Activated B cell treated with CpG ODN at 0.5 μM for 24 hours (primary cell): ENCODE data around the gene CCL4. TPM values are rescaled to one million over a fixed set of nuclear protein-coding genes. Genes with fewer than 3 reads are reported as not detected.
"Not testable (repeated sequence)": the region's sequence is repeated elsewhere in the genome, so short reads cannot be mapped to it uniquely, and the experiment has no call there.

Experiments
- ATAC-seq: fragments of 200-7000 bp; cut with Tn5 transposase; one replicate; pipeline ENCODE4 v1.10.0; 2021; ENCODE audit warnings: low read depth, mild to moderate bottlenecking, moderate library complexity
- CTCF ChIA-PET: fragments of 350-600 bp; sonication (Branson Sonifier 250); formaldehyde crosslinking; loops from one replicate; lab custom pipeline; 2021; ENCODE audit warnings: antibody characterized with exemption; lab: Charles Lee
- POLR2A ChIA-PET: fragments of 350-600 bp; sonication (Branson Sonifier 250); formaldehyde crosslinking; loops from one replicate; lab custom pipeline; 2021; ENCODE audit warnings: antibody characterized with exemption; lab: Charles Lee
- DNase-seq: peaks from one replicate; pipeline ENCODE4 v3.0.0; 2022
- H3K27ac Mint-ChIP-seq: one replicate; pipeline ENCODE4 v1.8.0; 2020; ENCODE audit warnings: mixed read lengths
- H3K27me3 Mint-ChIP-seq: one replicate; pipeline ENCODE4 v1.8.0; 2021; ENCODE audit warnings: mixed read lengths
- H3K36me3 Mint-ChIP-seq: one replicate; pipeline ENCODE4 v1.8.0; 2021; ENCODE audit warnings: low read depth, mixed read lengths
- H3K4me1 Mint-ChIP-seq: one replicate; pipeline ENCODE4 v1.8.0; 2021; ENCODE audit warnings: mixed read lengths
- H3K4me3 Mint-ChIP-seq: one replicate; pipeline ENCODE4 v1.8.0; 2020; ENCODE audit warnings: mild to moderate bottlenecking, mixed read lengths
- H3K9me3 Mint-ChIP-seq: one replicate; pipeline ENCODE4 v1.8.0; 2020; ENCODE audit warnings: mixed read lengths
- intact Hi-C: fragments of 100-400 bp; cut with micrococcal nuclease; formaldehyde crosslinking; loops from one replicate; pipeline ENCODE4 v1.15.1; 2024
- total RNA-seq: library from RNA; stranded (reverse); gene quantifications from 2 replicates; pipeline ENCODE4 v1.2.3, GENCODE V29; 2022
- TF ChIP-seq, protein P1 (sequence below): fragments of 200-600 bp; IDR thresholded peaks from one replicate; pipeline ENCODE4 v1.8.0; 2022; ENCODE audit warnings: antibody characterized with exemption, mild to moderate bottlenecking

The CCL4 gene
- total RNA-seq, 1 donor from 2014 or later = 68.8 TPM

DNA sequence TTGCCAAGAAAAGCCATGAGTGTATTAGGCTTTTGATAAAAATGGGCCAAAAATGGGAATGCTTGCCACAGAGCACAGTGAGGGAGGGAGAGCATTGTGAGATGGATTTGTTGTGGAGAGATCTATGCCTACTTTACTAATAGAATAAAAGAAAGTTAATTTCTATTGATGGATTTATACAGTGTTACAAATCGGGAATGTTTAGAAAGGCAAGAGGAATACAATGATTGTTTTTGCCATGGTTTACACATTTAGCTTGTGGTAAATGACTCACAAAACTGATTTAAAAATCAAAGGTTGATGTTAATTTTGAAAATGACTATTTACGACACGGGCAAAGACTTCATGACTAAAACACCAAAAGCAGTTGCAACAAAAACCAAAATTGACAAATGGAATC, 16.6 kb downstream of the CCL4 start:
- no peaks in the 10 kb centered on the region for H3K9me3 Mint-ChIP-seq
- H3K4me1 Mint-ChIP-seq = peaks cover 27% of the 10 kb centered on the region
- POLR2A ChIA-PET = no interaction called here
- DNase-seq = no peak
- no peak for ATAC-seq
- H3K36me3 Mint-ChIP-seq = no peaks in the 10 kb centered on the region
- H3K4me3 Mint-ChIP-seq = no peak overlapping the region
- CTCF ChIA-PET = interaction anchor here (1.2 kb wide), 1 partner anchor 145 kb away, joined by 4 read pairs; no protein-coding TSS in a partner anchor
- H3K27ac Mint-ChIP-seq = no peak overlapping the region
- H3K27me3 Mint-ChIP-seq = peaks cover 12% of the 10 kb centered on the region
- intact Hi-C loops = loop anchor here (2.0 kb wide), 1 partner anchor 13 kb away; no protein-coding TSS in a partner anchor
- TF ChIP-seq, protein P1, sequence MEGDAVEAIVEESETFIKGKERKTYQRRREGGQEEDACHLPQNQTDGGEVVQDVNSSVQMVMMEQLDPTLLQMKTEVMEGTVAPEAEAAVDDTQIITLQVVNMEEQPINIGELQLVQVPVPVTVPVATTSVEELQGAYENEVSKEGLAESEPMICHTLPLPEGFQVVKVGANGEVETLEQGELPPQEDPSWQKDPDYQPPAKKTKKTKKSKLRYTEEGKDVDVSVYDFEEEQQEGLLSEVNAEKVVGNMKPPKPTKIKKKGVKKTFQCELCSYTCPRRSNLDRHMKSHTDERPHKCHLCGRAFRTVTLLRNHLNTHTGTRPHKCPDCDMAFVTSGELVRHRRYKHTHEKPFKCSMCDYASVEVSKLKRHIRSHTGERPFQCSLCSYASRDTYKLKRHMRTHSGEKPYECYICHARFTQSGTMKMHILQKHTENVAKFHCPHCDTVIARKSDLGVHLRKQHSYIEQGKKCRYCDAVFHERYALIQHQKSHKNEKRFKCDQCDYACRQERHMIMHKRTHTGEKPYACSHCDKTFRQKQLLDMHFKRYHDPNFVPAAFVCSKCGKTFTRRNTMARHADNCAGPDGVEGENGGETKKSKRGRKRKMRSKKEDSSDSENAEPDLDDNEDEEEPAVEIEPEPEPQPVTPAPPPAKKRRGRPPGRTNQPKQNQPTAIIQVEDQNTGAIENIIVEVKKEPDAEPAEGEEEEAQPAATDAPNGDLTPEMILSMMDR = no peak

DNA sequence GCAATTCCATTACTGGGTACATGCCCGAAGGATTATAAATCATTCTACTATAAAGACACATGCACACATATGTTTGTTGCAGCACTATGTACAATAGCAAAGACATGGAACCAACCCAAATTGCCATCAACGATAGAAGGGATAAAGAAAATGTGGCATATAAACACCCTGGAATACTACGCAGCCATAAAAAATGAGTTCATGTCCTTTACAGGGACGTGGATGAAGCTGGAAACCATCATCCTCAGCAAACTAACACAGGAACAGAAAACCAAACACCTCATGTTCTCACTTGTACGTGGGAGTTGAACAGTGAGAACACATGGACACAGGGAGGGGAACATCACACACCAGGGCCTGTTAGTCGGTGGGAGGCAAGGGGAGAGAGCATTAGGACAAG, 17.5 kb downstream of the CCL4 start:
- POLR2A ChIA-PET, ATAC-seq, CTCF ChIA-PET, H3K36me3 Mint-ChIP-seq, DNase-seq, H3K9me3 Mint-ChIP-seq, H3K27ac Mint-ChIP-seq, H3K4me3 Mint-ChIP-seq: not testable (repeated sequence)
- peaks cover 12% of the 10 kb centered on the region for H3K27me3 Mint-ChIP-seq
- intact Hi-C loops = loop anchor here (2.0 kb wide), 1 partner anchor 14 kb away; no protein-coding TSS in a partner anchor
- peaks cover 33% of the 10 kb centered on the region for H3K4me1 Mint-ChIP-seq

DNA sequence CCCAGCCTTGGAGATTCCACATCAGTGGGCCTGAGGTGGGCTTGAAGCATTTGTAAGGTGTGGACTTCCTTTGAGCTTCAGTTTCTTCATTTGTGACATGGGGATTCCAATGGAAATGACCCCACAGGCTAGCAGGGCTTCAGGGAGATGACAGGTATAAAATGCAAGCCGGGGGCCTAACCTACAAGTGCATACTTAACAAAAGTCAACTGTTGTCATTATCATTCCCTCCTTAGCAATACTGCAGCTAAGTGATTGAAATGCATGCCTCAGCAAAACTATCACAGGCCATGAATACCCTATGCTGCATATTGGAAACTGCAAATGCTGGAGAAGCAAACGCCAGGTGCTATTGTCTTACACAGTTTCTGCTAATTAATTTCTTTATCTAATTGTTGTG, 19.8 kb downstream of the CCL4 start:
- H3K27ac Mint-ChIP-seq = peak overlapping the region; percentile 24
- CTCF ChIA-PET = interaction anchor here (1.1 kb wide), 1 partner anchor 50 kb away, joined by 4 read pairs; no protein-coding TSS in a partner anchor
- intact Hi-C loops = no loop called here
- TF ChIP-seq, protein P1 = no peak
- peaks cover 40% of the 10 kb centered on the region for H3K4me1 Mint-ChIP-seq
- DNase-seq (no peak), ATAC-seq (no peak)
- H3K36me3 Mint-ChIP-seq = peaks cover 5% of the 10 kb centered on the region
- no peak overlapping the region for H3K4me3 Mint-ChIP-seq
- H3K27me3 Mint-ChIP-seq = peaks cover 12% of the 10 kb centered on the region
- H3K9me3 Mint-ChIP-seq = peaks cover 2% of the 10 kb centered on the region
- POLR2A ChIA-PET = interaction anchor here (0.9 to 1.7 kb wide), 2 partner anchors 26 to 33 kb away, joined by 3 read pairs; partner anchors contain the start of gene CCL3

DNA sequence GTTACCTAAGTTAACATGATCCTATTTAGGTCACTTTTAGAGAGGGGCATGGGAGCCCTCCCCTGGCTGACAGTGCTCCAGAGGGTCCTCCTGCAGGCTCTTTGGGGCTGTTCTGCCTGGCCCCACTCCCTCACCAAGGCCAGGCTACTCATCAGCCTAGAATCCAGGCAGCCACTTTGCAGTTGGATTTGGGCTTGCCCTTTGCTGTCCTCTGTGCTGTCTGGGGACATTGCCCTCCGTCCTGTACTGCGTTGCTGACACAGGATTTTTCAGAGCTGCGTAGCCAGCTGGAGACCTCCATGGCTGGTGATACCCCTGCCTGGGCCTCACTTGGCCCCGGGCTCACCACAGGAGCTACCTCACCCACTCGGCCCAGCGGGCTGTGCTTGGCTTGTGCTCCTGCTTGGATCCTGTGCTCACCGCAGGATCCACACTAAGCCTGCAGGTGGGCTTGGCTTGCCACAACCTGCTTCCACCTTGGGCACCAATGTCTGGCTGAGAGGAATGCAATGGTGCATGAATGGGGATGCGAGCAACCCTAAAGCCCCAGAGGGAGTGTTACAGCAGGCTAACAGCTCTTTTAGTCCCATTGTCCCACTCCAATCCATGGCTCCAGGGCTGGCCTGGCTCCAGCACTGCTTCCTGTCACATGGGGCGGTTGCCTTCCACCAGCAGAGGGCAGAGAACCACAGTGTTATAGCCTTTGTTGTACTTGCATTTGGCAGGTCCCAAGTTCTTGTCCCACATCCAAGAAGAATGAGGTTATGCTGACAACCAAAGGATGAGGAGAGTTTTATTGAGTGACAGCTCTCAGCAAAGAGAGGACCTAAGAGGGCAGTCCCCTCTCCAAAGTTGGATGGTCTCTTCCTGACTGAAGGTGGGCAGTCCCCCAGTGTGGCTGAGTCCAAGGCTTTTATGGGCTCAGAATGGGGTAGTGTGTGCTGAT, 21.5 kb downstream of the CCL4 start:
- Mint-ChIP-seq H3K27me3 (peaks cover 9% of the 10 kb centered on the region), H3K4me3 (no peak overlapping the region), H3K4me1 (peaks cover 49% of the 10 kb centered on the region), H3K27ac (no peak overlapping the region), H3K36me3 (peaks cover 5% of the 10 kb centered on the region), H3K9me3 (peaks cover 2% of the 10 kb centered on the region)
- POLR2A ChIA-PET = interaction anchor here (1.4 kb wide), 1 partner anchor 22 kb away, joined by 4 read pairs; the partner anchor contains the start of gene CCL4
- intact Hi-C loops = no loop called here
- TF ChIP-seq, protein P1 = no peak
- no peak for ATAC-seq
- CTCF ChIA-PET = no interaction called here
- DNase-seq = no peak

DNA sequence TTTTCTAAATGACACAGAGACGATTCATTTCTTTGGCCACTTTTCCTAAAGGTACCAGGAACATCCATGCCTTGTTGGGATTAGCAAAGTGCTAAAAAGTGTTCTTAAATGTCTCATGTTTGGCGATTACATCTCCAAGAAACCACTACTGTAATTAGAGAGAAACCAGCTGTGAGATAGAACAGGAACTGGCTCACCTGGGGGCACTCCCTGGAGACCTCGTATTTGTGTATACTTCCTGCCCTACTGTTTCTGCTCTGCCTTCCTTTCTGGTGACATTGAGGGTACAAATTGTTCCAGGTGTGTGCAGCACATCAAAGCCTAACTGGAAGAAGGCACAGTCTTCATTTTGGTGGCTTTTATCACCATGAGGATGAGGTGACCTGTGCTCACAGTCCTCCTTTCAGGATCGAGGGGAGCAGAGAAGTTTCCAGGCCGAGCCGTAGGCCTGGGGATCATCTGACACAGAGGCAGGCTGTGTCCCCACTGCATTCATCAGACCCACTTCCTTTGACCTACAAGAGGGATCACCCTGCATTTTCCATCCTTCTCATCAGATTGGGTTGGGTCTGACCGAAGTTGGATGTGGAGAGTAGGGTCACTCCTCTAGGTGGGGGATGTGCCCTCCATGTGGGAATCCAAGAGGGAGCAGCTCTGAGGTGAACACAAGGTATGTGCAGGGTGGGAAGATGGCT, 23.7 kb downstream of the CCL4 start:
- ChIA-PET POLR2A (interaction anchor here (0.9 to 2.6 kb wide), 5 partner anchors 8 to 38 kb away, joined by 3 to 15 read pairs (median 6); partner anchors contain the start of genes CCL3 and CCL4), CTCF (interaction anchor here (0.9 to 2.3 kb wide), 5 partner anchors 24 to 158 kb away, joined by 3 to 7 read pairs (median 4); partner anchors contain the start of genes CCL16 and CCL4)
- intact Hi-C loops = loop anchor here (1.0 to 2.0 kb wide), 2 partner anchors 10 to 23 kb away; no protein-coding TSS in a partner anchor
- Mint-ChIP-seq H3K9me3 (peaks cover 2% of the 10 kb centered on the region), H3K4me3 (peak overlapping the region; percentile 69), H3K4me1 (peaks cover 69% of the 10 kb centered on the region), H3K27me3 (no peaks in the 10 kb centered on the region), H3K36me3 (peaks cover 5% of the 10 kb centered on the region), H3K27ac (peak overlapping the region; percentile 87)
- DNase-seq (peak; percentile 28), ATAC-seq (peak; percentile 87)
- TF ChIP-seq, protein P1 = no peak
